NK-92 (cell line): ENCODE data around the gene PLCB1.

Source experiments
- DNase-seq: peaks from one replicate; lab custom pipeline; 2025; ENCODE audit not compliant: unreplicated experiment; lab: John Stamatoyannopoulos, UW

PLCB1 gene

GRCh38 chr20:8673116-8673515 lies 541.0 kb downstream of the PLCB1 start:
- DNase-seq, result no peak

GRCh38 chr20:8675896-8676295 lies 543.8 kb downstream of the PLCB1 start:
- DNase-seq, result no peak

GRCh38 chr20:8678098-8678776 lies 546.2 kb downstream of the PLCB1 start:
- DNase-seq, result no peak

GRCh38 chr20:8689337-8689736 lies 557.3 kb downstream of the PLCB1 start:
- DNase-seq, result no peak

GRCh38 chr20:8690074-8690473 lies 558.0 kb downstream of the PLCB1 start:
- DNase-seq, result no peak

- DNase-seq, result no peak
Measured at GRCh38 chr20:8693709-8694108, 561.6 kb downstream of the PLCB1 start.

GRCh38 chr20:8700756-8701155 lies 568.7 kb downstream of the PLCB1 start:
- no peak for DNase-seq

- DNase-seq, result no peak
Measured at GRCh38 chr20:8706961-8707700, 575.1 kb downstream of the PLCB1 start.

- no peak for DNase-seq
Measured at GRCh38 chr20:8709627-8710026, 577.6 kb downstream of the PLCB1 start.

- no peak for DNase-seq
Measured at GRCh38 chr20:8711501-8711900, 579.4 kb downstream of the PLCB1 start.

GRCh38 chr20:8714206-8714605 lies 582.1 kb downstream of the PLCB1 start:
- DNase-seq, result no peak

GRCh38 chr20:8718279-8718678 lies 586.2 kb downstream of the PLCB1 start:
- DNase-seq, result no peak

- DNase-seq, result no peak
Measured at GRCh38 chr20:8720089-8720488, 588.0 kb downstream of the PLCB1 start.

GRCh38 chr20:8721098-8721497 lies 589.0 kb downstream of the PLCB1 start:
- no peak for DNase-seq

- no peak for DNase-seq
Measured at GRCh38 chr20:8722277-8722928, 590.3 kb downstream of the PLCB1 start.

GRCh38 chr20:8723296-8723695 lies 591.2 kb downstream of the PLCB1 start:
- no peak for DNase-seq

- DNase-seq, result no peak
Measured at GRCh38 chr20:8724884-8725283, 592.8 kb downstream of the PLCB1 start.

- DNase-seq, result no peak
Measured at GRCh38 chr20:8726460-8726859, 594.4 kb downstream of the PLCB1 start.

GRCh38 chr20:8735014-8735413 lies 602.9 kb downstream of the PLCB1 start:
- DNase-seq, result no peak

GRCh38 chr20:8735674-8736073 lies 603.6 kb downstream of the PLCB1 start:
- no peak for DNase-seq

GRCh38 chr20:8740265-8740664 lies 608.2 kb downstream of the PLCB1 start:
- no peak for DNase-seq

- DNase-seq, result no peak
Measured at GRCh38 chr20:8744228-8744844, 612.3 kb downstream of the PLCB1 start.
